Erythroblast (primary cell): Measurements from ENCODE around the gene COG1.

Experiments used
- GATA1 ChIP-seq: IDR thresholded peaks from 2 replicates; pipeline ENCODE4 v1.6.1; 2011; ENCODE audit warnings: low read depth, mild to moderate bottlenecking, control low read depth, low read length, moderate library complexity
- POLR2A ChIP-seq: IDR thresholded peaks from 2 replicates; pipeline ENCODE4 v1.6.1; 2011; ENCODE audit warnings: mild to moderate bottlenecking, low read length

DNA sequence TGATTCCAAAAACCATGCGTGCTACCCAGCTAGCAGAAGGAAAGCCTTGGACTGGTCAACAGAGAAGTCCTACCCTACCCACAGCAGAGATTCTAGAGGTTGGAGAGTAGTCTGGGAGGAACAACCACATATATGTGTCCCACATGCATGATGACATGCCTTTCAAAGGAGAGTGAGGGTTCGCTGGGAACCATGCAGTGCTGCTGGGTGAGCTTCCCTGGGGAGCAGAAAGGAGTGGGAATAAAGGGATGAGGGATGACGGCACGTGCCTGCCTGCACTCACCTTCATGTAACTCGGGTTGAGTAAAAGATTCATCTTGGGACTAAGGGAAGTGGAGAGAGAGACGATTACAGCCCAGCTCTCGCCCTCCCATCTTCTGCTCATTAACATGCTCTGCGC lies 59.0 kb downstream of the COG1 start:
- TF ChIP-seq POLR2A, result no peak
- no peak for TF ChIP-seq GATA1
